BLaER1 treated with 17β-estradiol and CSF1 and Interleukin-3, amounts not matched to agents 10 nM and 100 nM (cell line): ENCODE measurements around the gene MGAT5.

Source experiments
- H3K27ac ChIP-seq, 11 experiments: shearing (Covaris generic); formaldehyde crosslinking; 2 replicates each; pipeline ENCODE4 v1.8.1; 2022
- H3K27me3 ChIP-seq, 11 experiments: shearing (Covaris generic); formaldehyde crosslinking; 2 replicates each; pipeline ENCODE4 v1.8.1; 2022
- H3K36me3 ChIP-seq, 11 experiments: shearing (Covaris generic); formaldehyde crosslinking; 2 replicates each; pipeline ENCODE4 v1.8.1; 2022
- H3K4me1 ChIP-seq, 10 experiments: shearing (Covaris generic); formaldehyde crosslinking; 2 replicates each; pipeline ENCODE4 v1.8.1; 2022
- H3K4me2 ChIP-seq, 11 experiments: shearing (Covaris generic); formaldehyde crosslinking; 2 replicates each; pipeline ENCODE4 v1.8.1; 2022
- H3K4me3 ChIP-seq, 10 experiments: shearing (Covaris generic); formaldehyde crosslinking; 2 replicates each; pipeline ENCODE4 v1.8.1; 2022
- H3K9ac ChIP-seq, 11 experiments: shearing (Covaris generic); formaldehyde crosslinking; 2 replicates each; pipeline ENCODE4 v1.8.1; 2022
- H3K9me3 ChIP-seq, 11 experiments: shearing (Covaris generic); formaldehyde crosslinking; replicated peaks in 1 of 11; 2 replicates each; pipeline ENCODE4 v1.8.1; 2022
- H4K20me1 ChIP-seq, 11 experiments: shearing (Covaris generic); formaldehyde crosslinking; 2 replicates each; pipeline ENCODE4 v1.8.1; 2022
- Cebpa-rat ChIP-seq, 11 experiments: shearing (Covaris generic); IDR thresholded peaks; 2 replicates each; pipeline ENCODE4 v1.8.1; 2022

Gene MGAT5

GRCh38 chr2:134501476-134502091, 247.7 kb downstream of the MGAT5 start:
- Histone ChIP-seq H4K20me1 (no peaks in the 10 kb centered on the region), H3K4me3 (no peak overlapping the region), H3K27ac (no peak overlapping the region), H3K4me2 (no peak overlapping the region), H3K9ac (no peak overlapping the region), H3K27me3 (no peaks in the 10 kb centered on the region), H3K9me3 (no peaks in the 10 kb centered on the region), H3K4me1 (peaks cover 0 to 5% (median 0%) of the 10 kb centered on the region in 10 experiments; a peak in 3 of 20 replicates), H3K36me3 (no peaks in the 10 kb centered on the region)
- no peak for TF ChIP-seq Cebpa-rat (IDR thresholded peaks at IDR 0.05)

- H3K27ac ChIP-seq: no peak overlapping the region
- no peaks in the 10 kb centered on the region for H4K20me1 ChIP-seq
- TF ChIP-seq Cebpa-rat (IDR thresholded peaks at IDR 0.05): no peak
- no peak overlapping the region for H3K9ac ChIP-seq
- no peak overlapping the region for H3K4me2 ChIP-seq
- H3K9me3 ChIP-seq: no peaks in the 10 kb centered on the region
- H3K36me3 ChIP-seq: no peaks in the 10 kb centered on the region
- H3K4me3 ChIP-seq: no peak overlapping the region
- no peaks in the 10 kb centered on the region for H3K27me3 ChIP-seq
- H3K4me1 ChIP-seq: peaks cover 0 to 5% (median 0%) of the 10 kb centered on the region in 10 experiments; a peak in 3 of 20 replicates
Measured at GRCh38 chr2:134502104-134502503, 248.2 kb downstream of the MGAT5 start.
